ENCODE data around the gene MRPS18A. TPM values are rescaled to one million over a fixed set of nuclear protein-coding genes. Genes with fewer than 3 reads are reported as not detected.

Gene MRPS18A
- 43.7 and 49.1 TPM in 2 replicates for total RNA-seq (ENCODE audit: low replicate concordance)
- long read RNA-seq, transcript MRPS18A-202 (6 exons, 1,062 nt) = major isoform, 41 of 48 reads
- long read RNA-seq, partial matches to known transcripts = 1 of 48 reads
- long read RNA-seq, other reads (novel, unspliced or antisense) = 4 of 48 reads

GRCh38 chr6:43687437-43688347, at the start of gene MRPS18A:
Gene MRPS18A (minus strand): TSS chr6:43687791. CDS start chr6:43687779, 12 bp downstream.
- Mint-ChIP-seq H3K9me3 (no peaks in the 10 kb centered on the region), H3K36me3 (peaks cover 12% of the 10 kb centered on the region), H3K27me3 (no peaks in the 10 kb centered on the region), H3K4me1 (ENCODE audit: unreplicated experiment) (peaks cover 47% of the 10 kb centered on the region), H3K27ac (peak within 1 kb of the TSS; percentile 90), H3K4me3 (peak within 1 kb of the TSS; percentile 96)
- no peak for TF ChIP-seq CTCF (conservative IDR thresholded peaks at IDR 0.05)
- DNase-seq (ENCODE audit: extremely low spot score, unreplicated experiment) = peak; percentile 82

GRCh38 chr6:43736844-43737243, 49.3 kb upstream of the MRPS18A start:
- H3K4me1 Mint-ChIP-seq (ENCODE audit: unreplicated experiment) = peaks cover 10% of the 10 kb centered on the region
- no peak for DNase-seq (ENCODE audit: extremely low spot score, unreplicated experiment)
- no peak for TF ChIP-seq CTCF (conservative IDR thresholded peaks at IDR 0.05)

GRCh38 chr6:43736211-43736786, 48.7 kb upstream of the MRPS18A start:
- Mint-ChIP-seq H3K4me1 (ENCODE audit: unreplicated experiment) (peaks cover 4% of the 10 kb centered on the region), H3K27ac (no peak overlapping the region), H3K27me3 (no peaks in the 10 kb centered on the region), H3K9me3 (peaks cover 4% of the 10 kb centered on the region), H3K4me3 (no peak overlapping the region), H3K36me3 (no peaks in the 10 kb centered on the region)
- no peak for DNase-seq (ENCODE audit: extremely low spot score, unreplicated experiment)
- TF ChIP-seq CTCF (conservative IDR thresholded peaks at IDR 0.05) = no peak

More at GRCh38 chr6:43736844-43737243, 49.3 kb upstream of the MRPS18A start:
- Mint-ChIP-seq H3K9me3 (peaks cover 4% of the 10 kb centered on the region), H3K4me3 (no peak overlapping the region), H3K36me3 (no peaks in the 10 kb centered on the region), H3K27me3 (no peaks in the 10 kb centered on the region), H3K27ac (no peak overlapping the region)

- H3K9me3 Mint-ChIP-seq = peaks cover 4% of the 10 kb centered on the region
- peaks cover 4% of the 10 kb centered on the region for H3K4me1 Mint-ChIP-seq (ENCODE audit: unreplicated experiment)
- no peak overlapping the region for H3K4me3 Mint-ChIP-seq
- TF ChIP-seq CTCF (conservative IDR thresholded peaks at IDR 0.05) = no peak
- H3K36me3 Mint-ChIP-seq = no peaks in the 10 kb centered on the region
- no peak overlapping the region for H3K27ac Mint-ChIP-seq
- no peaks in the 10 kb centered on the region for H3K27me3 Mint-ChIP-seq
- DNase-seq (ENCODE audit: extremely low spot score, unreplicated experiment) = no peak
These were observed 48.1 kb upstream of the MRPS18A start for GRCh38 chr6:43735642-43736199.

- no peak overlapping the region for H3K27ac Mint-ChIP-seq
- no peak for DNase-seq (ENCODE audit: extremely low spot score, unreplicated experiment)
- peaks cover 1% of the 10 kb centered on the region for H3K4me1 Mint-ChIP-seq (ENCODE audit: unreplicated experiment)
- peaks cover 4% of the 10 kb centered on the region for H3K9me3 Mint-ChIP-seq
- H3K27me3 Mint-ChIP-seq = no peaks in the 10 kb centered on the region
- no peaks in the 10 kb centered on the region for H3K36me3 Mint-ChIP-seq
- no peak overlapping the region for H3K4me3 Mint-ChIP-seq
- no peak for TF ChIP-seq CTCF (conservative IDR thresholded peaks at IDR 0.05)
These were observed 46.7 kb upstream of the MRPS18A start for GRCh38 chr6:43734294-43734665.

All from type B pancreatic cell (in vitro differentiated cells).